Nephron progenitor cell (in vitro differentiated cells): ENCODE measurements around the gene DDX20.

ENCODE experiments used
- DNase-seq: peaks from one replicate; pipeline ENCODE4 v3.0.0; 2021
- H3K27ac Mint-ChIP-seq: 2 replicates; pipeline ENCODE4 v1.8.0; 2021; ENCODE audit warnings: mild to moderate bottlenecking, moderate library complexity, mixed read lengths
- H3K27me3 Mint-ChIP-seq: 2 replicates; pipeline ENCODE4 v1.8.0; 2021; ENCODE audit warnings: mild to moderate bottlenecking, low read depth, mixed read lengths; ENCODE audit not compliant: poor library complexity
- H3K36me3 Mint-ChIP-seq: 2 replicates; pipeline ENCODE4 v1.8.0; 2021; ENCODE audit warnings: low read depth, mixed read lengths
- H3K4me1 Mint-ChIP-seq: 2 replicates; pipeline ENCODE4 v1.8.0; 2021; ENCODE audit warnings: mixed read lengths
- H3K4me3 Mint-ChIP-seq: 2 replicates; pipeline ENCODE4 v1.8.0; 2021; ENCODE audit warnings: mild to moderate bottlenecking, moderate library complexity, mixed read lengths
- H3K9me3 Mint-ChIP-seq: 2 replicates; pipeline ENCODE4 v1.8.0; 2021; ENCODE audit warnings: mild to moderate bottlenecking, moderate library complexity, mixed read lengths
- TF ChIP-seq, protein P1 (sequence below): fragments of 200-600 bp; sonication (generic); IDR thresholded peaks from 2 replicates; pipeline ENCODE4 v1.5.0; 2021; ENCODE audit warnings: antibody characterized with exemption

Gene DDX20

DNA sequence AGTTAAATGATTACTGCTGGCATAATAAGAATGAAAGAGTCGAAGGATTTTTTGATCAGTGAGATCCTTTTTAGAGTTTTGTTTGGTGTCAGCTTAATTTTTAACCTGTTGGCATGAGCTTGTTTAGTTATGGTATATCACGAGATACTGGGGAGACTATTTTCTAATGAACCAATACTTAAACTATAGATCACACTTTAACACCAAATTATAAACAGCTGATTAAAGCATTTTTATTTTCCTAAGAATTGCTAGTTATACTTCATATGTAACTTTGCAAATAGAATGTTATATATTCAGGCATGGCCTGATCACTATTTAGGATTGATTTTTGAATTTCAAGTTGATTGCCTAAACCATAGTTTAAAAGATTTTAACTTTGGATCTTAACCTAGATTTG, 6.0 kb downstream of the DDX20 start:
- peaks cover 19% of the 10 kb centered on the region for H3K4me1 Mint-ChIP-seq
- no peaks in the 10 kb centered on the region for H3K27me3 Mint-ChIP-seq
- H3K36me3 Mint-ChIP-seq: peaks cover 64% of the 10 kb centered on the region
- no peak for DNase-seq
- TF ChIP-seq, protein P1, sequence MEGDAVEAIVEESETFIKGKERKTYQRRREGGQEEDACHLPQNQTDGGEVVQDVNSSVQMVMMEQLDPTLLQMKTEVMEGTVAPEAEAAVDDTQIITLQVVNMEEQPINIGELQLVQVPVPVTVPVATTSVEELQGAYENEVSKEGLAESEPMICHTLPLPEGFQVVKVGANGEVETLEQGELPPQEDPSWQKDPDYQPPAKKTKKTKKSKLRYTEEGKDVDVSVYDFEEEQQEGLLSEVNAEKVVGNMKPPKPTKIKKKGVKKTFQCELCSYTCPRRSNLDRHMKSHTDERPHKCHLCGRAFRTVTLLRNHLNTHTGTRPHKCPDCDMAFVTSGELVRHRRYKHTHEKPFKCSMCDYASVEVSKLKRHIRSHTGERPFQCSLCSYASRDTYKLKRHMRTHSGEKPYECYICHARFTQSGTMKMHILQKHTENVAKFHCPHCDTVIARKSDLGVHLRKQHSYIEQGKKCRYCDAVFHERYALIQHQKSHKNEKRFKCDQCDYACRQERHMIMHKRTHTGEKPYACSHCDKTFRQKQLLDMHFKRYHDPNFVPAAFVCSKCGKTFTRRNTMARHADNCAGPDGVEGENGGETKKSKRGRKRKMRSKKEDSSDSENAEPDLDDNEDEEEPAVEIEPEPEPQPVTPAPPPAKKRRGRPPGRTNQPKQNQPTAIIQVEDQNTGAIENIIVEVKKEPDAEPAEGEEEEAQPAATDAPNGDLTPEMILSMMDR: no peak
- H3K4me3 Mint-ChIP-seq: no peak overlapping the region
- no peak overlapping the region for H3K27ac Mint-ChIP-seq
- H3K9me3 Mint-ChIP-seq: no peaks in the 10 kb centered on the region

DNA sequence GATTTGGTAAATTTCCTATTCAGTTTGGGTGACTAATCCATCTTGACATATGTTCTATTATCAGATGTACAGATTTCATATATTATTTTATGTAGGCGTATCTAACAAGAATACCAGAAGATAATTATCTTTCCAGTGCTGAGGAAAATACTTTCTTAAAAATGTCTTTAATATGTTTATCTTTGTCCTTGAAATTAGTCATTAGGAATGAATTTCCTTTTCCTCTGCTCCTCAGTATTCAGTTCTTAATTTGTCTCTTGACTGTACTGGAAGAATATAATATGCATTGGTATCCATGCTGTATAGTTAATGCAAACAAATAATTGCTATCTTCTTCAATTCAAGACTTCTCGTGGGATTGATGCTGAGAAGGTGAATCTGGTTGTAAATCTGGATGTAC, 6.6 kb downstream of the DDX20 start:
- Mint-ChIP-seq H3K36me3 (peaks cover 68% of the 10 kb centered on the region), H3K27me3 (no peaks in the 10 kb centered on the region), H3K4me1 (peaks cover 13% of the 10 kb centered on the region), H3K9me3 (no peaks in the 10 kb centered on the region), H3K4me3 (no peak overlapping the region), H3K27ac (no peak overlapping the region)
- TF ChIP-seq, protein P1: no peak
- no peak for DNase-seq

DNA sequence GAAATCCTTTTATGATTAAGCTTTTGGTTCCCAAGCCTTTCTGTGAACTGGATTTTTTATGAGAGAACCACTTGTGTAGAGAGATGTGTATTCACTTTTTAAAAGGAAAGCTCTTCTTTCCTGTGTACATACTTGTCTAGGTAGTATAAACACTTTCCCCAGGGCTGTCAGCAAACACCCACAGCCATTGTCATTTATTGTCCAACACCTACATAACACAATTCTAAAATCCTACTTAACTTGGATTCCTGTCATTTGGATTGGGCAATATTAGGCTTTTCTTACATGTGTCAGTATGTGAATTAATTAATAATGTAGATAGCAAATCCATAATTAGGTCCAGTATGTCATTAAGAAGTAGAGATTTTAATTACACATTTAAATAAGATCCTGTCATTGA, 12.3 kb downstream of the DDX20 start:
- Mint-ChIP-seq H3K27ac (no peak overlapping the region), H3K9me3 (no peaks in the 10 kb centered on the region), H3K27me3 (peaks cover 5% of the 10 kb centered on the region), H3K4me3 (no peak overlapping the region), H3K4me1 (no peaks in the 10 kb centered on the region), H3K36me3 (peaks cover 32% of the 10 kb centered on the region)
- TF ChIP-seq, protein P1: no peak
- no peak for DNase-seq

DNA sequence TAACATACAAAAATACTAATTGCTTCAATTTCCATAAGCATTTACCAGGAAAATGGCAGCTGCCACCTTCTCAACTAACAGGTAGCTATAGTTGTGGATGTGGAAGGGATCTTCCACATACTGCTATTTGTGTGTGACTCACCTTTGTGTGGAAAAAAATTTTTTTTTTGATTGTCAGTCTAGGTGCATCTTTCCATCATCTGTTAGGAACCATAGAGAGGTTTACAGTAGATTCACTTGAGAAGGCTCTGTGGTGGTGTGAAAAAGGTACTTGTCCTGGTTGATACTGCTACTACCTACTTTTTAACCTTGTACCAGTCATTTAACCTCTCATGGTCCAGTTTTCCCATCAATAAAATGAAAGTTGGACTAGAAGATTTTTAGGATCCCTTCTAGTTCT, 12.9 kb downstream of the DDX20 start:
- H3K27me3 Mint-ChIP-seq: peaks cover 6% of the 10 kb centered on the region
- H3K27ac Mint-ChIP-seq: no peak overlapping the region
- H3K4me3 Mint-ChIP-seq: no peak overlapping the region
- no peaks in the 10 kb centered on the region for H3K4me1 Mint-ChIP-seq
- DNase-seq: no peak
- H3K36me3 Mint-ChIP-seq: peaks cover 28% of the 10 kb centered on the region
- TF ChIP-seq, protein P1: no peak
- no peaks in the 10 kb centered on the region for H3K9me3 Mint-ChIP-seq

DNA sequence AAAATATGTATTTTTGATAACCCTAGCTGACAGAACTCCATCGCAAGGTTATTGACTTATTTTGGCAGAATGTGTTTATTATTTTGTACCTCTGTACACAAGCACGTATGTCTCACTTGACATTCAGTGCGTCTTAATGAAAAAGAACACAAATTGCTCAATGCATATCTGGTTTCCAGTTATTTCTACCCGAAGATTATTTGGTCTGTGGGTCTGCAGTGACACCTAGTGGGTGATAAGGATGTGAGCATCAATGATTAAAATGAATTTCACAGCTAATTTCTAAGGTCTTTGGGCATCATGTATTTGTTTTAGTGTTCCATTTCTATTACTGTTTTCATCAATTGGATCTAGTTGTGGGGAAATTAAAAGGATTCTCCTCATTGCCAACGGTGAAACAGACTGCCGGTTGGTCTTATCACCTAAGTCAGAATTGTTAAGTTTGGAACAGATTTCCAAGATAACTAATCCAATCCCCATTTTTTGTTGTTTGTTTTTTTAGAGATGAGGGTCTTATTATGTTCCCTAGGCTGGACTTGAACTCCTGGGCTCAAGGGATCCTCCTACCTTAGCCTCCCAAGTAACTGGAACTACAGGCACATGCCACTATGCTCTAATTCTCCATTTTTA, 13.9 kb downstream of the DDX20 start:
- Mint-ChIP-seq H3K9me3 (no peaks in the 10 kb centered on the region), H3K27me3 (peaks cover 6% of the 10 kb centered on the region), H3K4me1 (no peaks in the 10 kb centered on the region), H3K27ac (no peak overlapping the region), H3K36me3 (peaks cover 23% of the 10 kb centered on the region), H3K4me3 (no peak overlapping the region)
- TF ChIP-seq, protein P1: peak; percentile 80
- DNase-seq: peak; percentile 37

DNA sequence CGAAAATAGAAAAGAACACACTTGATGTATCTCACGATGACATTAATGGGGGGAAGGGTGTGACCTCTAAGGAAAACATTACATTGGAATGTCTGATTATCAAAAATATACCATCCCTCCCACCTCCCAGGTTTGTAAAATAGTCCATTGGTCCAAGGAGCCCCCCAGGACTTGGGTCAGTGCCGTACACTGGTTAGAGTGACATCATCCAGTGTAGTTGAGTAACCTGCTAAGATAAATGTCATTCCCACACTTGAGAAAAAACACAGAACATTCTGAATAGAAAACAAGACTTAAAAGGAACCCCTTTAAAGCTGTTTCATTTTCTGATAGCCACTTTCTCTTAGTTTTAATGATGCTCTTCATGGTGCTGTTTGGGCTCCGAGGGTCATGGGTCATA, 15.2 kb downstream of the DDX20 start:
- Mint-ChIP-seq H3K27me3 (peaks cover 8% of the 10 kb centered on the region), H3K36me3 (peaks cover 12% of the 10 kb centered on the region), H3K4me3 (no peak overlapping the region), H3K27ac (no peak overlapping the region), H3K9me3 (no peaks in the 10 kb centered on the region), H3K4me1 (no peaks in the 10 kb centered on the region)
- no peak for DNase-seq
- TF ChIP-seq, protein P1: no peak
